Heart left ventricle (tissue), 13 donors: ENCODE data around the gene SYNGR1.

Experiments
- CTCF ChIP-seq, 12 donors: fragments of 200-600 bp; sonication (generic) in 4 of 12; IDR thresholded peaks; one replicate each; pipeline versions ENCODE4 v1.5.0 to v1.8.0; 2018 to 2022; ENCODE audit warnings: antibody characterized with exemption in 12 of 12, mild to moderate bottlenecking in 5 of 12
- POLR2A ChIP-seq, 2 donors: fragments of 450-650 bp; IDR thresholded peaks; one replicate each; pipeline ENCODE4 v1.6.1; 2017; ENCODE audit warnings: antibody characterized with exemption in 2 of 2, mild to moderate bottlenecking in 2 of 2, moderate library complexity in 2 of 2
- donor health status: ischemic (EF 13 %, LVEDD 7.1; RV severe dilation, severe dysfunction).
- donor health status: DM: no; HTN: yes; CAD: no.
- donor health status: DM: no; HTN: no; CAD: no.
- donor health status: ischemic (EF 25% LVEDD 6.9; RV normal size, moderate dysfunction).
- donor health status: ischemic (EF 25% LVEDD 5.7; RV mildly dilated, moderate dysfunction).
- donor health status: ischemic (EF 35%, LVEDD 5.7; RV mildly dilated, moderate dysfunction).
- donor health status: nonischemic (EF 11% LVEDD 7.7; RV severe dilation, severe dysfunction).
- donor health status: DM: yes; HTN: yes; CAD: no.
- donor health status: PGD.
- donor health status: ischemic (EF 29% LVEDD 5.4; RV normal size, mild dysfunction).
- donor health status: nonischemic (EF 23%, LVEDD 6.1; RV moderate dilation, normal function).

GRCh38 chr22:39431216-39431801, 81.5 kb downstream of the SYNGR1 start:
- TF ChIP-seq CTCF (IDR thresholded peaks at IDR 0.05) (no peak), POLR2A (IDR thresholded peaks at IDR 0.05) (no peak)
